SK-N-SH (cell line): ENCODE data around the gene STAC3.

ENCODE experiments used
- EP300 ChIP-seq, 2 experiments: IDR thresholded peaks; 2 replicates each; pipeline versions ENCODE4 v1.4.0 to v1.6.1; 2012; ENCODE audit warnings: borderline replicate concordance in 1 of 2, low read depth in 1 of 2, low read length in 1 of 2
- MAX ChIP-seq: IDR thresholded peaks from 2 replicates; pipeline ENCODE4 v1.4.0; 2012; ENCODE audit warnings: low read depth
- MXI1 ChIP-seq: IDR thresholded peaks from 2 replicates; pipeline ENCODE4 v1.6.1; 2012; ENCODE audit warnings: mild to moderate bottlenecking, low read depth, low read length, improper control_type of control experiment

- TF ChIP-seq EP300 (IDR thresholded peaks at IDR 0.05; ENCODE audit: borderline replicate concordance in 1 of 2, low read depth in 1 of 2, low read length in 1 of 2): peak in 1 of 2 experiments; percentile 49; a peak in 1 of 4 replicates
- no peak for TF ChIP-seq MXI1
- TF ChIP-seq MAX: no peak
These were observed 16.4 kb downstream of the STAC3 start for GRCh38 chr12:57234571-57235016.
